GM23338 (cell line): ENCODE measurements around the gene TEX13B. TPM values are rescaled to one million over a fixed set of nuclear protein-coding genes. Genes with fewer than 3 reads are reported as not detected.

ENCODE experiments used
- ATAC-seq: fragments of 200-7000 bp; cut with Tn5 transposase; 3 replicates; pipeline ENCODE4 v1.9.1; 2020
- DNase-seq: peaks from one replicate; pipeline ENCODE4 v3.0.0-alpha.2; 2015; ENCODE audit warnings: low spot score
- H2AFZ ChIP-seq: fragments of 200-600 bp; sonication (generic); 2 replicates; pipeline ENCODE4 v1.8.0; 2016; ENCODE audit warnings: antibody characterized with exemption, mild to moderate bottlenecking, moderate library complexity
- H3F3A ChIP-seq: fragments of 200-600 bp; sonication (generic); replicated peaks from 2 replicates; pipeline ENCODE4 v1.8.0; 2017; ENCODE audit warnings: antibody characterized with exemption, mixed run types, low read depth
- H3K27ac ChIP-seq: fragments of 200-600 bp; sonication (generic); 2 replicates; pipeline ENCODE4 v1.6.1; 2016; ENCODE audit warnings: low read depth
- H3K27me3 ChIP-seq: fragments of 200-600 bp; sonication (generic); 2 replicates; pipeline ENCODE4 v1.8.0; 2016; ENCODE audit warnings: mild to moderate bottlenecking, mixed run types, moderate library complexity; ENCODE audit not compliant: insufficient read depth
- H3K36me3 ChIP-seq: fragments of 200-600 bp; sonication (generic); 2 replicates; pipeline ENCODE4 v1.8.0; 2016; ENCODE audit warnings: mild to moderate bottlenecking; ENCODE audit not compliant: insufficient read depth
- H3K4me1 ChIP-seq: fragments of 200-600 bp; sonication (generic); 2 replicates; pipeline ENCODE4 v1.8.0; 2016; ENCODE audit warnings: mild to moderate bottlenecking, moderate library complexity; ENCODE audit not compliant: insufficient read depth
- H3K4me2 ChIP-seq: fragments of 200-600 bp; sonication (generic); 2 replicates; pipeline ENCODE4 v1.7.1; 2017; ENCODE audit warnings: mixed run types
- H3K4me3 ChIP-seq: fragments of 200-600 bp; sonication (generic); 2 replicates; pipeline ENCODE4 v1.6.1; 2016; ENCODE audit warnings: mixed run types
- H3K79me2 ChIP-seq: fragments of 200-600 bp; sonication (generic); replicated peaks from 2 replicates; pipeline ENCODE4 v1.8.0; 2017; ENCODE audit warnings: mild to moderate bottlenecking; ENCODE audit not compliant: insufficient read depth
- H3K9me2 ChIP-seq: fragments of 200-600 bp; sonication (generic); 2 replicates; pipeline ENCODE4 v1.8.0; 2017; ENCODE audit not compliant: insufficient read depth
- H4K20me1 ChIP-seq: fragments of 200-600 bp; sonication (generic); replicated peaks from 2 replicates; pipeline ENCODE4 v1.8.0; 2017; ENCODE audit warnings: mild to moderate bottlenecking; ENCODE audit not compliant: insufficient read depth
- H3K27ac Mint-ChIP-seq: 2 replicates; pipeline ENCODE4 v1.8.0; 2020; ENCODE audit warnings: inconsistent platforms, mild to moderate bottlenecking, moderate library complexity, mixed read lengths
- H3K27me3 Mint-ChIP-seq: 3 replicates; pipeline ENCODE4 v1.8.0; 2022; ENCODE audit warnings: low read depth, mild to moderate bottlenecking, moderate library complexity, mixed read lengths, inconsistent platforms; ENCODE audit not compliant: insufficient read depth, poor library complexity
- H3K36me3 Mint-ChIP-seq: 3 replicates; pipeline ENCODE4 v1.8.0; 2021; ENCODE audit warnings: low read depth, mild to moderate bottlenecking, inconsistent platforms, moderate library complexity, mixed read lengths
- H3K4me1 Mint-ChIP-seq: 3 replicates; pipeline ENCODE4 v1.8.0; 2020; ENCODE audit warnings: mild to moderate bottlenecking, inconsistent platforms, mixed read lengths
- H3K4me3 Mint-ChIP-seq: 3 replicates; pipeline ENCODE4 v1.8.0; 2021; ENCODE audit warnings: moderate library complexity, mild to moderate bottlenecking, inconsistent platforms, mixed read lengths
- H3K9me3 Mint-ChIP-seq: 3 replicates; pipeline ENCODE4 v1.8.0; 2020; ENCODE audit warnings: moderate library complexity, mild to moderate bottlenecking, inconsistent platforms, mixed read lengths
- CREB1 ChIP-seq: fragments of 250-450 bp; sonication (Bioruptor Pico); IDR thresholded peaks from 2 replicates; pipeline ENCODE4 v1.5.0; 2020; ENCODE audit warnings: low read depth, mild to moderate bottlenecking, moderate library complexity
- CTCF ChIP-seq, 2 experiments: fragments of 200-600 bp in 1 of 2; sonication (generic) in 1 of 2; conservative IDR thresholded peaks; 2 replicates each; pipeline versions ENCODE4 v1.5.1 to v1.6.1; 2016 to 2017; ENCODE audit warnings: antibody characterized with exemption in 2 of 2, low read depth in 2 of 2, mild to moderate bottlenecking in 2 of 2, moderate library complexity in 1 of 2
- EZH2 ChIP-seq: fragments of 200-600 bp; sonication (generic); IDR thresholded peaks from one replicate; pipeline ENCODE4 v1.8.0; 2017; ENCODE audit warnings: antibody characterized with exemption, mild to moderate bottlenecking, low read depth; ENCODE audit not compliant: unreplicated experiment
- EZH2phosphoT487 ChIP-seq: fragments of 200-600 bp; sonication (generic); IDR thresholded peaks from one replicate; pipeline ENCODE4 v1.8.1; 2018; ENCODE audit warnings: antibody characterized with exemption; ENCODE audit not compliant: unreplicated experiment
- JUNB ChIP-seq: IDR thresholded peaks from one replicate; pipeline ENCODE4 v1.6.1; 2016; ENCODE audit warnings: antibody characterized with exemption; ENCODE audit not compliant: unreplicated experiment
- NANOG ChIP-seq: IDR thresholded peaks from 2 replicates; pipeline ENCODE4 v1.6.1; 2016; ENCODE audit warnings: antibody characterized with exemption, borderline replicate concordance
- POLR2AphosphoS5 ChIP-seq: IDR thresholded peaks from 2 replicates; pipeline ENCODE4 v1.6.1; 2016; ENCODE audit warnings: antibody characterized with exemption, low read depth
- STAT1 ChIP-seq: IDR thresholded peaks from one replicate; pipeline ENCODE4 v1.6.1; 2016; ENCODE audit warnings: antibody characterized with exemption; ENCODE audit not compliant: unreplicated experiment
- ZNF114 ChIP-seq: fragments of 250-450 bp; sonication (Bioruptor Pico); IDR thresholded peaks from 2 replicates; pipeline ENCODE4 v1.5.0; 2020; ENCODE audit warnings: mild to moderate bottlenecking, moderate library complexity
- ZNF331 ChIP-seq: fragments of 250-450 bp; sonication (Bioruptor Pico); IDR thresholded peaks from 2 replicates; pipeline ENCODE4 v1.5.0; 2020; ENCODE audit warnings: low read depth, mild to moderate bottlenecking, moderate library complexity
- polyA plus RNA-seq: library from polyadenylated mRNA; unstranded; fragments of >200 nt; fragmentation: Nextera tagmentation; extraction: Ambion mirVana; gene quantifications from 2 replicates; pipeline ENCODE4 v1.2.1, GENCODE V29; 2016
- total RNA-seq: library from RNA; depleted of rRNA; stranded (reverse); fragments of >200 nt; shearing (Covaris generic); gene quantifications from 2 replicates; pipeline ENCODE4 v1.2.3, GENCODE V29; 2014
- TF ChIP-seq, protein P1 (sequence below): fragments of 250-450 bp; sonication (Bioruptor Pico); IDR thresholded peaks from 2 replicates; pipeline ENCODE4 v1.5.0; 2020; ENCODE audit warnings: mild to moderate bottlenecking, moderate library complexity
- TF ChIP-seq, protein P2 (sequence below): IDR thresholded peaks from one replicate; pipeline ENCODE4 v1.6.1; 2018; ENCODE audit warnings: antibody characterized with exemption; ENCODE audit not compliant: unreplicated experiment
- TF ChIP-seq, protein P3 (sequence below): IDR thresholded peaks from 2 replicates; pipeline ENCODE4 v1.6.1; 2016; ENCODE audit warnings: antibody characterized with exemption

The TEX13B gene
- total and polyA plus RNA-seq, 2 experiments from 2014 or later, result 0.16 TPM; not detected in 1

- Mint-ChIP-seq H3K4me1 (peaks cover 8% of the 10 kb centered on the region; the same call in 2 of the 3 replicates), H3K27me3 (peaks cover 2% of the 10 kb centered on the region), H3K27ac (no peak overlapping the region), H3K9me3 (no peaks in the 10 kb centered on the region), H3K4me3 (no peak overlapping the region), H3K36me3 (no peaks in the 10 kb centered on the region)
- H3K27me3 ChIP-seq, result no peaks in the 10 kb centered on the region
- DNase-seq (no peak), ATAC-seq (no peak)
- no peak overlapping the region for H3K27ac ChIP-seq
- H3F3A ChIP-seq, result no peaks in the 10 kb centered on the region
- H3K9me2 ChIP-seq, result no peaks in the 10 kb centered on the region
- H4K20me1 ChIP-seq, result no peaks in the 10 kb centered on the region
- H3K4me3 ChIP-seq, result no peak overlapping the region
- TF ChIP-seq, protein P1, sequence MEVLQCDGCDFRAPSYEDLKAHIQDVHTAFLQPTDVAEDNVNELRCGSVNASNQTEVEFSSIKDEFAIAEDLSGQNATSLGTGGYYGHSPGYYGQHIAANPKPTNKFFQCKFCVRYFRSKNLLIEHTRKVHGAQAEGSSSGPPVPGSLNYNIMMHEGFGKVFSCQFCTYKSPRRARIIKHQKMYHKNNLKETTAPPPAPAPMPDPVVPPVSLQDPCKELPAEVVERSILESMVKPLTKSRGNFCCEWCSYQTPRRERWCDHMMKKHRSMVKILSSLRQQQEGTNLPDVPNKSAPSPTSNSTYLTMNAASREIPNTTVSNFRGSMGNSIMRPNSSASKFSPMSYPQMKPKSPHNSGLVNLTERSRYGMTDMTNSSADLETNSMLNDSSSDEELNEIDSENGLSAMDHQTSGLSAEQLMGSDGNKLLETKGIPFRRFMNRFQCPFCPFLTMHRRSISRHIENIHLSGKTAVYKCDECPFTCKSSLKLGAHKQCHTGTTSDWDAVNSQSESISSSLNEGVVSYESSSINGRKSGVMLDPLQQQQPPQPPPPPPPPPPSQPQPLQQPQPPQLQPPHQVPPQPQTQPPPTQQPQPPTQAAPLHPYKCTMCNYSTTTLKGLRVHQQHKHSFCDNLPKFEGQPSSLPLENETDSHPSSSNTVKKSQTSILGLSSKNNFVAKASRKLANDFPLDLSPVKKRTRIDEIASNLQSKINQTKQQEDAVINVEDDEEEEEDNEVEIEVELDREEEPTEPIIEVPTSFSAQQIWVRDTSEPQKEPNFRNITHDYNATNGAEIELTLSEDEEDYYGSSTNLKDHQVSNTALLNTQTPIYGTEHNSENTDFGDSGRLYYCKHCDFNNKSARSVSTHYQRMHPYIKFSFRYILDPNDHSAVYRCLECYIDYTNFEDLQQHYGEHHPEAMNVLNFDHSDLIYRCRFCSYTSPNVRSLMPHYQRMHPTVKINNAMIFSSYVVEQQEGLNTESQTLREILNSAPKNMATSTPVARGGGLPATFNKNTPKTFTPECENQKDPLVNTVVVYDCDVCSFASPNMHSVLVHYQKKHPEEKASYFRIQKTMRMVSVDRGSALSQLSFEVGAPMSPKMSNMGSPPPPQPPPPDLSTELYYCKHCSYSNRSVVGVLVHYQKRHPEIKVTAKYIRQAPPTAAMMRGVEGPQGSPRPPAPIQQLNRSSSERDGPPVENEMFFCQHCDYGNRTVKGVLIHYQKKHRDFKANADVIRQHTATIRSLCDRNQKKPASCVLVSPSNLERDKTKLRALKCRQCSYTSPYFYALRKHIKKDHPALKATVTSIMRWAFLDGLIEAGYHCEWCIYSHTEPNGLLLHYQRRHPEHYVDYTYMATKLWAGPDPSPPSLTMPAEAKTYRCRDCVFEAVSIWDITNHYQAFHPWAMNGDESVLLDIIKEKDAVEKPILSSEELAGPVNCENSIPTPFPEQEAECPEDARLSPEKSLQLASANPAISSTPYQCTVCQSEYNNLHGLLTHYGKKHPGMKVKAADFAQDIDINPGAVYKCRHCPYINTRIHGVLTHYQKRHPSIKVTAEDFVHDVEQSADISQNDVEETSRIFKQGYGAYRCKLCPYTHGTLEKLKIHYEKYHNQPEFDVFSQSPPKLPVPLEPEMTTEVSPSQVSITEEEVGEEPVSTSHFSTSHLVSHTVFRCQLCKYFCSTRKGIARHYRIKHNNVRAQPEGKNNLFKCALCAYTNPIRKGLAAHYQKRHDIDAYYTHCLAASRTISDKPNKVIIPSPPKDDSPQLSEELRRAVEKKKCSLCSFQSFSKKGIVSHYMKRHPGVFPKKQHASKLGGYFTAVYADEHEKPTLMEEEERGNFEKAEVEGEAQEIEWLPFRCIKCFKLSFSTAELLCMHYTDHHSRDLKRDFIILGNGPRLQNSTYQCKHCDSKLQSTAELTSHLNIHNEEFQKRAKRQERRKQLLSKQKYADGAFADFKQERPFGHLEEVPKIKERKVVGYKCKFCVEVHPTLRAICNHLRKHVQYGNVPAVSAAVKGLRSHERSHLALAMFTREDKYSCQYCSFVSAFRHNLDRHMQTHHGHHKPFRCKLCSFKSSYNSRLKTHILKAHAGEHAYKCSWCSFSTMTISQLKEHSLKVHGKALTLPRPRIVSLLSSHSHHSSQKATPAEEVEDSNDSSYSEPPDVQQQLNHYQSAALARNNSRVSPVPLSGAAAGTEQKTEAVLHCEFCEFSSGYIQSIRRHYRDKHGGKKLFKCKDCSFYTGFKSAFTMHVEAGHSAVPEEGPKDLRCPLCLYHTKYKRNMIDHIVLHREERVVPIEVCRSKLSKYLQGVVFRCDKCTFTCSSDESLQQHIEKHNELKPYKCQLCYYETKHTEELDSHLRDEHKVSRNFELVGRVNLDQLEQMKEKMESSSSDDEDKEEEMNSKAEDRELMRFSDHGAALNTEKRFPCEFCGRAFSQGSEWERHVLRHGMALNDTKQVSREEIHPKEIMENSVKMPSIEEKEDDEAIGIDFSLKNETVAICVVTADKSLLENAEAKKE (CRISPR knock-in tag), result no peak
- TF ChIP-seq EZH2phosphoT487, result no peak
- no peak for TF ChIP-seq STAT1
- TF ChIP-seq POLR2AphosphoS5, result no peak
- TF ChIP-seq, protein P2, sequence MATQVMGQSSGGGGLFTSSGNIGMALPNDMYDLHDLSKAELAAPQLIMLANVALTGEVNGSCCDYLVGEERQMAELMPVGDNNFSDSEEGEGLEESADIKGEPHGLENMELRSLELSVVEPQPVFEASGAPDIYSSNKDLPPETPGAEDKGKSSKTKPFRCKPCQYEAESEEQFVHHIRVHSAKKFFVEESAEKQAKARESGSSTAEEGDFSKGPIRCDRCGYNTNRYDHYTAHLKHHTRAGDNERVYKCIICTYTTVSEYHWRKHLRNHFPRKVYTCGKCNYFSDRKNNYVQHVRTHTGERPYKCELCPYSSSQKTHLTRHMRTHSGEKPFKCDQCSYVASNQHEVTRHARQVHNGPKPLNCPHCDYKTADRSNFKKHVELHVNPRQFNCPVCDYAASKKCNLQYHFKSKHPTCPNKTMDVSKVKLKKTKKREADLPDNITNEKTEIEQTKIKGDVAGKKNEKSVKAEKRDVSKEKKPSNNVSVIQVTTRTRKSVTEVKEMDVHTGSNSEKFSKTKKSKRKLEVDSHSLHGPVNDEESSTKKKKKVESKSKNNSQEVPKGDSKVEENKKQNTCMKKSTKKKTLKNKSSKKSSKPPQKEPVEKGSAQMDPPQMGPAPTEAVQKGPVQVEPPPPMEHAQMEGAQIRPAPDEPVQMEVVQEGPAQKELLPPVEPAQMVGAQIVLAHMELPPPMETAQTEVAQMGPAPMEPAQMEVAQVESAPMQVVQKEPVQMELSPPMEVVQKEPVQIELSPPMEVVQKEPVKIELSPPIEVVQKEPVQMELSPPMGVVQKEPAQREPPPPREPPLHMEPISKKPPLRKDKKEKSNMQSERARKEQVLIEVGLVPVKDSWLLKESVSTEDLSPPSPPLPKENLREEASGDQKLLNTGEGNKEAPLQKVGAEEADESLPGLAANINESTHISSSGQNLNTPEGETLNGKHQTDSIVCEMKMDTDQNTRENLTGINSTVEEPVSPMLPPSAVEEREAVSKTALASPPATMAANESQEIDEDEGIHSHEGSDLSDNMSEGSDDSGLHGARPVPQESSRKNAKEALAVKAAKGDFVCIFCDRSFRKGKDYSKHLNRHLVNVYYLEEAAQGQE, result no peak
- no peak for TF ChIP-seq CREB1 (CRISPR knock-in tag)
- TF ChIP-seq CTCF (conservative IDR thresholded peaks at IDR 0.05; ENCODE audit: low read depth in 2 of 2), result no peak
- no peak for TF ChIP-seq JUNB
- TF ChIP-seq NANOG, result no peak
- TF ChIP-seq EZH2, result no peak
- no peak for TF ChIP-seq ZNF331 (CRISPR knock-in tag)
- TF ChIP-seq, protein P3, sequence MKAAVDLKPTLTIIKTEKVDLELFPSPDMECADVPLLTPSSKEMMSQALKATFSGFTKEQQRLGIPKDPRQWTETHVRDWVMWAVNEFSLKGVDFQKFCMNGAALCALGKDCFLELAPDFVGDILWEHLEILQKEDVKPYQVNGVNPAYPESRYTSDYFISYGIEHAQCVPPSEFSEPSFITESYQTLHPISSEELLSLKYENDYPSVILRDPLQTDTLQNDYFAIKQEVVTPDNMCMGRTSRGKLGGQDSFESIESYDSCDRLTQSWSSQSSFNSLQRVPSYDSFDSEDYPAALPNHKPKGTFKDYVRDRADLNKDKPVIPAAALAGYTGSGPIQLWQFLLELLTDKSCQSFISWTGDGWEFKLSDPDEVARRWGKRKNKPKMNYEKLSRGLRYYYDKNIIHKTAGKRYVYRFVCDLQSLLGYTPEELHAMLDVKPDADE, result no peak
- no peak for TF ChIP-seq ZNF114 (CRISPR knock-in tag)
- no peak overlapping the region for H3K4me2 ChIP-seq
- no peaks in the 10 kb centered on the region; the same call in 1 of the 2 replicates for H3K4me1 ChIP-seq
- H2AFZ ChIP-seq, result no peak overlapping the region
- H3K79me2 ChIP-seq, result no peaks in the 10 kb centered on the region
- no peaks in the 10 kb centered on the region for H3K36me3 ChIP-seq
Observed at GRCh38 chrX:108028854-108029253, 46.7 kb upstream of the TEX13B start.
